Measurements from ENCODE around the gene TRIM39. TPM values are rescaled to one million over a fixed set of nuclear protein-coding genes. Genes with fewer than 3 reads are reported as not detected.

Gene TRIM39
- total and polyA plus RNA-seq, 2 of the 13 experiments (the other 11 are each of a cell fraction or from before 2014, with no cell fraction given) = 7.7 to 14.6 TPM

- TF ChIP-seq ZBTB25 (CRISPR knock-in tag; IDR thresholded peaks at IDR 0.05) = no peak; the same call in 1 of the 2 replicates
- TF ChIP-seq, protein P1, sequence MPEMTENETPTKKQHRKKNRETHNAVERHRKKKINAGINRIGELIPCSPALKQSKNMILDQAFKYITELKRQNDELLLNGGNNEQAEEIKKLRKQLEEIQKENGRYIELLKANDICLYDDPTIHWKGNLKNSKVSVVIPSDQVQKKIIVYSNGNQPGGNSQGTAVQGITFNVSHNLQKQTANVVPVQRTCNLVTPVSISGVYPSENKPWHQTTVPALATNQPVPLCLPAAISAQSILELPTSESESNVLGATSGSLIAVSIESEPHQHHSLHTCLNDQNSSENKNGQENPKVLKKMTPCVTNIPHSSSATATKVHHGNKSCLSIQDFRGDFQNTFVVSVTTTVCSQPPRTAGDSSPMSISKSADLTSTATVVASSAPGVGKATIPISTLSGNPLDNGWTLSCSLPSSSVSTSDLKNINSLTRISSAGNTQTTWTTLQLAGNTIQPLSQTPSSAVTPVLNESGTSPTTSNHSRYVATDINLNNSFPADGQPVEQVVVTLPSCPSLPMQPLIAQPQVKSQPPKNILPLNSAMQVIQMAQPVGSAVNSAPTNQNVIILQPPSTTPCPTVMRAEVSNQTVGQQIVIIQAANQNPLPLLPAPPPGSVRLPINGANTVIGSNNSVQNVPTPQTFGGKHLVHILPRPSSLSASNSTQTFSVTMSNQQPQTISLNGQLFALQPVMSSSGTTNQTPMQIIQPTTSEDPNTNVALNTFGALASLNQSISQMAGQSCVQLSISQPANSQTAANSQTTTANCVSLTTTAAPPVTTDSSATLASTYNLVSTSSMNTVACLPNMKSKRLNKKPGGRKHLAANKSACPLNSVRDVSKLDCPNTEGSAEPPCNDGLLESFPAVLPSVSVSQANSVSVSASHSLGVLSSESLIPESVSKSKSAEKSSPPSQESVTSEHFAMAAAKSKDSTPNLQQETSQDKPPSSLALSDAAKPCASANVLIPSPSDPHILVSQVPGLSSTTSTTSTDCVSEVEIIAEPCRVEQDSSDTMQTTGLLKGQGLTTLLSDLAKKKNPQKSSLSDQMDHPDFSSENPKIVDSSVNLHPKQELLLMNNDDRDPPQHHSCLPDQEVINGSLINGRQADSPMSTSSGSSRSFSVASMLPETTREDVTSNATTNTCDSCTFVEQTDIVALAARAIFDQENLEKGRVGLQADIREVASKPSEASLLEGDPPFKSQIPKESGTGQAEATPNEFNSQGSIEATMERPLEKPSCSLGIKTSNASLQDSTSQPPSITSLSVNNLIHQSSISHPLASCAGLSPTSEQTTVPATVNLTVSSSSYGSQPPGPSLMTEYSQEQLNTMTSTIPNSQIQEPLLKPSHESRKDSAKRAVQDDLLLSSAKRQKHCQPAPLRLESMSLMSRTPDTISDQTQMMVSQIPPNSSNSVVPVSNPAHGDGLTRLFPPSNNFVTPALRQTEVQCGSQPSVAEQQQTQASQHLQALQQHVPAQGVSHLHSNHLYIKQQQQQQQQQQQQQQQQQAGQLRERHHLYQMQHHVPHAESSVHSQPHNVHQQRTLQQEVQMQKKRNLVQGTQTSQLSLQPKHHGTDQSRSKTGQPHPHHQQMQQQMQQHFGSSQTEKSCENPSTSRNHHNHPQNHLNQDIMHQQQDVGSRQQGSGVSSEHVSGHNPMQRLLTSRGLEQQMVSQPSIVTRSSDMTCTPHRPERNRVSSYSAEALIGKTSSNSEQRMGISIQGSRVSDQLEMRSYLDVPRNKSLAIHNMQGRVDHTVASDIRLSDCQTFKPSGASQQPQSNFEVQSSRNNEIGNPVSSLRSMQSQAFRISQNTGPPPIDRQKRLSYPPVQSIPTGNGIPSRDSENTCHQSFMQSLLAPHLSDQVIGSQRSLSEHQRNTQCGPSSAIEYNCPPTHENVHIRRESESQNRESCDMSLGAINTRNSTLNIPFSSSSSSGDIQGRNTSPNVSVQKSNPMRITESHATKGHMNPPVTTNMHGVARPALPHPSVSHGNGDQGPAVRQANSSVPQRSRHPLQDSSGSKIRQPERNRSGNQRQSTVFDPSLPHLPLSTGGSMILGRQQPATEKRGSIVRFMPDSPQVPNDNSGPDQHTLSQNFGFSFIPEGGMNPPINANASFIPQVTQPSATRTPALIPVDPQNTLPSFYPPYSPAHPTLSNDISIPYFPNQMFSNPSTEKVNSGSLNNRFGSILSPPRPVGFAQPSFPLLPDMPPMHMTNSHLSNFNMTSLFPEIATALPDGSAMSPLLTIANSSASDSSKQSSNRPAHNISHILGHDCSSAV (CRISPR knock-in tag; IDR thresholded peaks at IDR 0.05; ENCODE audit: borderline replicate concordance) = no peak
- TF ChIP-seq MXD4 (CRISPR knock-in tag; IDR thresholded peaks at IDR 0.05) = no peak; the same call in 1 of the 2 replicates
- TF ChIP-seq ZNF136 (CRISPR knock-in tag; IDR thresholded peaks at IDR 0.05; ENCODE audit: low read depth) = 0 out of 2 replicates have a peak, but pooled peaks have one; percentile 28
- TF ChIP-seq, protein P2, sequence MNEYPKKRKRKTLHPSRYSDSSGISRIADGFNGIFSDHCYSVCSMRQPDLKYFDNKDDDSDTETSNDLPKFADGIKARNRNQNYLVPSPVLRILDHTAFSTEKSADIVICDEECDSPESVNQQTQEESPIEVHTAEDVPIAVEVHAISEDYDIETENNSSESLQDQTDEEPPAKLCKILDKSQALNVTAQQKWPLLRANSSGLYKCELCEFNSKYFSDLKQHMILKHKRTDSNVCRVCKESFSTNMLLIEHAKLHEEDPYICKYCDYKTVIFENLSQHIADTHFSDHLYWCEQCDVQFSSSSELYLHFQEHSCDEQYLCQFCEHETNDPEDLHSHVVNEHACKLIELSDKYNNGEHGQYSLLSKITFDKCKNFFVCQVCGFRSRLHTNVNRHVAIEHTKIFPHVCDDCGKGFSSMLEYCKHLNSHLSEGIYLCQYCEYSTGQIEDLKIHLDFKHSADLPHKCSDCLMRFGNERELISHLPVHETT (CRISPR knock-in tag; conservative IDR thresholded peaks at IDR 0.05) = no peak
- TF ChIP-seq POGZ (CRISPR knock-in tag; IDR thresholded peaks at IDR 0.05) = no peak
- TF ChIP-seq, protein P3, sequence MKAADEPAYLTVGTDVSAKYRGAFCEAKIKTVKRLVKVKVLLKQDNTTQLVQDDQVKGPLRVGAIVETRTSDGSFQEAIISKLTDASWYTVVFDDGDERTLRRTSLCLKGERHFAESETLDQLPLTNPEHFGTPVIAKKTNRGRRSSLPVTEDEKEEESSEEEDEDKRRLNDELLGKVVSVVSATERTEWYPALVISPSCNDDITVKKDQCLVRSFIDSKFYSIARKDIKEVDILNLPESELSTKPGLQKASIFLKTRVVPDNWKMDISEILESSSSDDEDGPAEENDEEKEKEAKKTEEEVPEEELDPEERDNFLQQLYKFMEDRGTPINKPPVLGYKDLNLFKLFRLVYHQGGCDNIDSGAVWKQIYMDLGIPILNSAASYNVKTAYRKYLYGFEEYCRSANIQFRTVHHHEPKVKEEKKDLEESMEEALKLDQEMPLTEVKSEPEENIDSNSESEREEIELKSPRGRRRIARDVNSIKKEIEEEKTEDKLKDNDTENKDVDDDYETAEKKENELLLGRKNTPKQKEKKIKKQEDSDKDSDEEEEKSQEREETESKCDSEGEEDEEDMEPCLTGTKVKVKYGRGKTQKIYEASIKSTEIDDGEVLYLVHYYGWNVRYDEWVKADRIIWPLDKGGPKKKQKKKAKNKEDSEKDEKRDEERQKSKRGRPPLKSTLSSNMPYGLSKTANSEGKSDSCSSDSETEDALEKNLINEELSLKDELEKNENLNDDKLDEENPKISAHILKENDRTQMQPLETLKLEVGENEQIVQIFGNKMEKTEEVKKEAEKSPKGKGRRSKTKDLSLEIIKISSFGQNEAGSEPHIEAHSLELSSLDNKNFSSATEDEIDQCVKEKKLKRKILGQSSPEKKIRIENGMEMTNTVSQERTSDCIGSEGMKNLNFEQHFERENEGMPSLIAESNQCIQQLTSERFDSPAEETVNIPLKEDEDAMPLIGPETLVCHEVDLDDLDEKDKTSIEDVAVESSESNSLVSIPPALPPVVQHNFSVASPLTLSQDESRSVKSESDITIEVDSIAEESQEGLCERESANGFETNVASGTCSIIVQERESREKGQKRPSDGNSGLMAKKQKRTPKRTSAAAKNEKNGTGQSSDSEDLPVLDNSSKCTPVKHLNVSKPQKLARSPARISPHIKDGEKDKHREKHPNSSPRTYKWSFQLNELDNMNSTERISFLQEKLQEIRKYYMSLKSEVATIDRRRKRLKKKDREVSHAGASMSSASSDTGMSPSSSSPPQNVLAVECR (CRISPR knock-in tag; IDR thresholded peaks at IDR 0.05; ENCODE audit: borderline replicate concordance) = peak; percentile 83
- TF ChIP-seq, protein P4, sequence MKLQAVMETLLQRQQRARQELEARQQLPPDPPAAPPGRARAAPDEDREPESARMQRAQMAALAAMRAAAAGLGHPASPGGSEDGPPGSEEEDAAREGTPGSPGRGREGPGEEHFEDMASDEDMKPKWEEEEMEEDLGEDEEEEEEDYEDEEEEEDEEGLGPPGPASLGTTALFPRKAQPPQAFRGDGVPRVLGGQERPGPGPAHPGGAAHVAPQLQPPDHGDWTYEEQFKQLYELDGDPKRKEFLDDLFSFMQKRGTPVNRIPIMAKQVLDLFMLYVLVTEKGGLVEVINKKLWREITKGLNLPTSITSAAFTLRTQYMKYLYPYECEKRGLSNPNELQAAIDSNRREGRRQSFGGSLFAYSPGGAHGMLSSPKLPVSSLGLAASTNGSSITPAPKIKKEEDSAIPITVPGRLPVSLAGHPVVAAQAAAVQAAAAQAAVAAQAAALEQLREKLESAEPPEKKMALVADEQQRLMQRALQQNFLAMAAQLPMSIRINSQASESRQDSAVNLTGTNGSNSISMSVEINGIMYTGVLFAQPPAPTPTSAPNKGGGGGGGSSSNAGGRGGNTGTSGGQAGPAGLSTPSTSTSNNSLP (IDR thresholded peaks at IDR 0.05; ENCODE audit: low read depth, low read length) = no peak
- no peak; the same call in 1 of the 2 replicates for TF ChIP-seq ZBTB1 (CRISPR knock-in tag; IDR thresholded peaks at IDR 0.05; ENCODE audit: borderline replicate concordance)
These were observed 728 bp upstream of the TRIM39 start (continued) for GRCh38 chr6:30325873-30326525.
